ENCODE measurements around the gene RAB44.

The RAB44 gene

DNA sequence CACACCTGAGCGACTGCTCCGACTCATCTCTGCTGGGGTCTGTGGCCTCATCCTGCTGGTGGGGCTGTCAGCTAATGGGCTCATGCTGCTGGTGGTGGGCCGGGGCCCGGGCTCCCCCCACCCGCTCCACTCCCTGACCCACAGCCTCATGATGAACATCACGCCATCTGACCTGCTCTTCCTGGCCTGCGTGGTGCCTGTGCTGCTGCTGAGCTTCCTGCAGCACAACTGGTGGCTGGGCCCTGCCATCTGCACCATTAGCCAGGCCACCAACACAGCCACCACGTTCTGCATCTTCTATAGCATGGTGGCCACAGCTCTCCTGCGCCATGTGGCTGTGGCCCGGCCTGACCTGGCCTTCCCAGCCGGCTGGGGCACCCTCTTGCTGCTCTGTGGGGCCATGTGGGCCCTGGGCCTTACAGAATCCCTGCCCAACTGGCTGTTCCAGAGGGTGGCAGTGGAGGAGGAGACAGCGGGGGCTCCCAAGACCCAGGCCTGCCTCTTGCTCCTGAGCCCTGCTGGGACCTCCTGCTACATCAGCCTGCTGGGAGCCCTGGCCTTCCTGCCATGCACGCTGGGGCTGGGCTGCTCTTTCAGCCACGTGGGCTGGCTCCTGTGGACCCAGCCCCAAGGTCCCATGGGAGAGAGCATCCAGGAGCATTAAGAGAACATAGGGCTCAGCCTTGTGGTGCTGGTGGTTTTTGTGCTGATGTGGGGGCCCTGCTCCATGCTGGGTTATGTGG, 39.6 kb downstream of the RAB44 start:
- TF ChIP-seq, protein P1, sequence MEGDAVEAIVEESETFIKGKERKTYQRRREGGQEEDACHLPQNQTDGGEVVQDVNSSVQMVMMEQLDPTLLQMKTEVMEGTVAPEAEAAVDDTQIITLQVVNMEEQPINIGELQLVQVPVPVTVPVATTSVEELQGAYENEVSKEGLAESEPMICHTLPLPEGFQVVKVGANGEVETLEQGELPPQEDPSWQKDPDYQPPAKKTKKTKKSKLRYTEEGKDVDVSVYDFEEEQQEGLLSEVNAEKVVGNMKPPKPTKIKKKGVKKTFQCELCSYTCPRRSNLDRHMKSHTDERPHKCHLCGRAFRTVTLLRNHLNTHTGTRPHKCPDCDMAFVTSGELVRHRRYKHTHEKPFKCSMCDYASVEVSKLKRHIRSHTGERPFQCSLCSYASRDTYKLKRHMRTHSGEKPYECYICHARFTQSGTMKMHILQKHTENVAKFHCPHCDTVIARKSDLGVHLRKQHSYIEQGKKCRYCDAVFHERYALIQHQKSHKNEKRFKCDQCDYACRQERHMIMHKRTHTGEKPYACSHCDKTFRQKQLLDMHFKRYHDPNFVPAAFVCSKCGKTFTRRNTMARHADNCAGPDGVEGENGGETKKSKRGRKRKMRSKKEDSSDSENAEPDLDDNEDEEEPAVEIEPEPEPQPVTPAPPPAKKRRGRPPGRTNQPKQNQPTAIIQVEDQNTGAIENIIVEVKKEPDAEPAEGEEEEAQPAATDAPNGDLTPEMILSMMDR (IDR thresholded peaks at IDR 0.05; ENCODE audit: low read depth, low read length, missing control alignments) = no peak
- DNase-seq (ENCODE audit: extremely low read depth, low read depth) = no peak

DNA sequence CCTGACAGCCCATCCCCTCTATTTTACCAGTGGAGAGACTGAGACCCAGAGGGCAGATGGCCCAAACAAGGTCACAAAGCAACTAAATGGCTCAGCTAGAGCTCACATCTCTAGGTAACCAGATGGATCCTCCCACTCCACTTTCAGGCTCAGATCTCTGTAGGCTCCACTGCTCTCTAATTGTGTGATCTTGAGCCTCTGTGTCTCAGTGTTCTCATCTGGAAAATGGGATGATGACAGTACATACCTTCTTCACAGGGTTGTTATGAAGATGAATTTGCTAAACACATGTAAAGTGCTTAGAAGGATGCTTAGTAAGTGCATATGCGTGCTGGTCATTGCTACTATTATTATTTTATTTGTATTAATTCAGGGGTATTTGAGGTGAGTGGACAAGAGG, 40.5 kb downstream of the RAB44 start:
- H3K4me3 ChIP-seq (replicated peaks; ENCODE audit: low read depth, low read length) = no peak overlapping the region
- TF ChIP-seq, protein P1 (IDR thresholded peaks at IDR 0.05; ENCODE audit: low read depth, low read length, missing control alignments) = no peak
- no peak for DNase-seq (ENCODE audit: extremely low read depth, low read depth)

More for the DNA sequence above, 39.6 kb downstream of the RAB44 start:
- no peak overlapping the region for H3K4me3 ChIP-seq (replicated peaks; ENCODE audit: low read depth, low read length)

DNA sequence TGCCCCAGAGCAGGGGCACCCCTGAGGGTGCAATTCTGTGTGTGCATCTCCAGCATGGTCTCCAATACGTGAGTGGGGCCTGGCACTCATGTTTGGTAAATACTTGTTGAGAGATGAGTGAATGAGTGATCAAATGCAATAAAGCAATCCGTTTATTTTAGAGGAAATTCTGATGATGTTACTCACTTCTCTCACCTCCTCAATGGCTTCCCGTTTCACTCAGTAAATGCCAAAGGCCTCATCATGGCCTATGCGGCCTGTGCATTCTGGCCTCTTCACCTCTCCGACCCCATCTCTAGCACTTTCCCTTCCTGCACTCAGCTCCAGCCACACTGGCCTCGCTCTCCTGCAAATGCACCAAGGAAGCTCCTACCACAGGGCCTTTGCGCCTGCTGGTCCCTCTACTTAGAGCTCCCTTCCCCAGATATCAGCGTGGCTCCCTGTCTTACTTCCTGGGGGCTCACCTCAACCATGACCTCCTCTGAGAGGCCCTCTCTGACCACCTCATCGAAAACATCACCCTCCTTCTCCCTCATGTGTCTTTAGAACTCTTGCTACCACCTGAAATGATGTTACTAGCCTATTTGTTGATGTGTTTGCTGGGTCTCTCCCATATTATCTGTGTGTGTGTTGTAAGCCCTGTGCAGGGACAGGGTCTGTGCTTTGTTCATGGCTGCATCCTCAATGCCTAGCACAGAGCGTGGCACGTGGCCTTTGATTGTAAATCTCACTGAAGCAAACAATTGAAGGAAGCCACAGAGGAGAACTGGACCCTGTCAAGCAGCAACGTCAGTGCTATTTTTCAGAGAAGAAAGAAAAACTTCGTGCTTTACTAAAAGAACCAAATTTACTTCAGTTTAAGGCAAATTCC, 42.6 kb downstream of the RAB44 start:
- TF ChIP-seq, protein P1 (IDR thresholded peaks at IDR 0.05; ENCODE audit: low read depth, low read length, missing control alignments) = no peak
- no peak overlapping the region for H3K4me3 ChIP-seq (replicated peaks; ENCODE audit: low read depth, low read length)
- no peak for DNase-seq (ENCODE audit: extremely low read depth, low read depth)

DNA sequence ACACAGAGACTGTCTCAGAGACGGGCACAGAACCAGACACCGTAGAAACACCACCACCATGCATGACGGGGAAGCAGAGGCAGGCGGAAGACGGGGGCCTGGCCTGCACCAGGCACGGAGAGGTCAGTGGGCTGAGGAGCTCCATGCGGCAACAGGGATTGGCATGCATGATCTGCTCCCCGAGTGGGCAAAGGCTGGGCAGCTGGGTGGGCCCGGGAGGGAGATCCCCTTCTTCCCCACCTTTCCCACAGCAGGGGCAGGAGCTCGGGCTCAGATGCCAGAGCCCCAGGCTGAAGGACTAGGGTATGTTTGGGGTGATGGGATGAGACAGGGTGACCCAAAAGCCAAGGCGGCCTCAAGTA, 43.2 kb downstream of the RAB44 start:
- DNase-seq (ENCODE audit: extremely low read depth, low read depth) = no peak
- no peak overlapping the region for H3K4me3 ChIP-seq (replicated peaks; ENCODE audit: low read depth, low read length)
- TF ChIP-seq, protein P1 (IDR thresholded peaks at IDR 0.05; ENCODE audit: low read depth, low read length, missing control alignments) = no peak

DNA sequence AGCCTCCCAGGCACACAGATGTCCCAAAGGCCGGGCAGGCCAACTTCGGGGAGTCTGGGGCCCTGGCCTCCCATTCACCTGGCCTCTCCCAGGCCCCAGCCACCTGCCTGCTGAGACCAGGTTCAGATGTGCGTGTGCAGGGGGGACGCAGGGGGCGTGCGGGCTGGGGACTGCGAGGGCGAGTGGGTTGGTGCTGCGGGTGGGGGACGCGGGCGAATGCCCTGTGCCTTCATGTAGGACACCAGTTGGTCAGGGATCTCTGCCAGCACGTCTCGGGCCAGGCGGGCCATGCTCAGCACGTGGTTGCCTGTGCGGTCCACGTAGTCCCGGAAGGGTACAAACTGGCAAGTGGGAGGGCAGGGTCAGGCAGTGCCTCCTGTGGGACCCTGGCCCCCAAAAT, 44.5 kb downstream of the RAB44 start:
- no peak for DNase-seq (ENCODE audit: extremely low read depth, low read depth)
- no peak overlapping the region for H3K4me3 ChIP-seq (replicated peaks; ENCODE audit: low read depth, low read length)
- TF ChIP-seq, protein P1 (IDR thresholded peaks at IDR 0.05; ENCODE audit: low read depth, low read length, missing control alignments) = no peak

DNA sequence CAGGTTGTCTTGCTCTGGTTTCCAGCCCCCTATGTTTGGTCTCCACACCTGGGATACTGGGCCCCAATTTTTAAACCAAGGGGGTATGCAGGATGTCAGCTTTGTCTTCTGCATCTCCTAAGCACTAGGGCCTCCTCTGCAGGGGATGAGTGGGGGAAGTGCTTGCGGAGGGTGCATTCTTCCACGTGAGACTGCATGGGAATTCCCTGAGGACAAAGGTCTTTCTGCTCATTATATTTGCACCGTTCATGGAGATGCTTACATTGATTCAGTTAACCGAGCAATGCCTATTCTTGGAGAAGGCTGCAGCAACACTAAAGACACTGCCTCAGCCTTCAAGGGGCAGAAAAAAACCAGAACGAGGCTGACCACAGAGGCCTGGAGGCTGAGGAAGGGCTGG, 45.4 kb downstream of the RAB44 start:
- no peak overlapping the region for H3K4me3 ChIP-seq (replicated peaks; ENCODE audit: low read depth, low read length)
- TF ChIP-seq, protein P1 (IDR thresholded peaks at IDR 0.05; ENCODE audit: low read depth, low read length, missing control alignments) = no peak
- no peak for DNase-seq (ENCODE audit: extremely low read depth, low read depth)

Data from HFF-Myc (cell line).